GM21576 (cell line): ENCODE results near the gene ZFYVE9.
"Not testable (repeated sequence)": the region's sequence is repeated elsewhere in the genome, so short reads cannot be mapped to it uniquely, and the experiment has no call there.

Experiments used
- ATAC-seq: cut with Tn5 transposase; IDR thresholded peaks from one replicate; pipeline ENCODE4 v1.9.1; 2021; ENCODE audit warnings: mild to moderate bottlenecking, moderate library complexity; ENCODE audit not compliant: unreplicated experiment

Gene ZFYVE9

GRCh38 chr1:52365746-52366516, 224.0 kb downstream of the ZFYVE9 start, which contains the start of gene CC2D1B:
TSS of gene CC2D1B (minus strand) at chr1:52366205. CDS start at chr1:52364620, 1,585 bp downstream.
- ATAC-seq, result peak; percentile 88

DNA sequence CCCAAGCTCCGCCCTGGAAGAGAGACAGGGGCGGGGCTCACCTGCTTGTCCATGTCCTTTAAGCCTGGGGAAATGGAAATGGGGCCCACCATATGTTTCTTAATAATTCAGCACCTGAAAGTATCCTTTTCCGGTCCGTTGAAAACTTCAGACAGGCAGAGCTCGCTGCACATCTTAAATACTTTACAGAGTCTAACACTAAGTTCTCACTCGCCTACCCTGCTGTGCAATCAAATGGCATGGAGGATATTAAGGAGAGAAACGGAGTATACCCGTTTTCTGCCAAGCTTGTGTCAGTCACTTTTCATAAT, 224.6 kb downstream of the ZFYVE9 start:
- no peak for ATAC-seq

DNA sequence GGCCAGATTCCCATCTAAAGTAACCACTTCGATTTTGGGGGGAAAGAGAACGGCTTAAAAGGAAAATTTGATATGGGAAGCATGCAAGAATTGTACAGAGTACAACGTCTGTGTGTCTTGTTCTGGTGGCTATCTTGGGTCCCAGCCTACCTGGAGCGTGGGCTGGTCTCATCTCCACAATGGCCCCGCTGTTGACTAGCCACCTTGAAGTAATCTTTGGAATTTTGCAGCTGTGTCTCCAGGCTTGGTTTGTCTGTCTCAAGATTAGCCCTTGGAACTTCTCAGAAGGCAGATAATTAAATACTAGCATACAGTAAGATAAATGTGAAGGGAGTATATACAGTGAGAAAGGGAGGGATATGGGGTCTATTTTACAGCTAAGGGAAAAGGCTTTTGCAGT, 225.4 kb downstream of the ZFYVE9 start:
- no peak for ATAC-seq

DNA sequence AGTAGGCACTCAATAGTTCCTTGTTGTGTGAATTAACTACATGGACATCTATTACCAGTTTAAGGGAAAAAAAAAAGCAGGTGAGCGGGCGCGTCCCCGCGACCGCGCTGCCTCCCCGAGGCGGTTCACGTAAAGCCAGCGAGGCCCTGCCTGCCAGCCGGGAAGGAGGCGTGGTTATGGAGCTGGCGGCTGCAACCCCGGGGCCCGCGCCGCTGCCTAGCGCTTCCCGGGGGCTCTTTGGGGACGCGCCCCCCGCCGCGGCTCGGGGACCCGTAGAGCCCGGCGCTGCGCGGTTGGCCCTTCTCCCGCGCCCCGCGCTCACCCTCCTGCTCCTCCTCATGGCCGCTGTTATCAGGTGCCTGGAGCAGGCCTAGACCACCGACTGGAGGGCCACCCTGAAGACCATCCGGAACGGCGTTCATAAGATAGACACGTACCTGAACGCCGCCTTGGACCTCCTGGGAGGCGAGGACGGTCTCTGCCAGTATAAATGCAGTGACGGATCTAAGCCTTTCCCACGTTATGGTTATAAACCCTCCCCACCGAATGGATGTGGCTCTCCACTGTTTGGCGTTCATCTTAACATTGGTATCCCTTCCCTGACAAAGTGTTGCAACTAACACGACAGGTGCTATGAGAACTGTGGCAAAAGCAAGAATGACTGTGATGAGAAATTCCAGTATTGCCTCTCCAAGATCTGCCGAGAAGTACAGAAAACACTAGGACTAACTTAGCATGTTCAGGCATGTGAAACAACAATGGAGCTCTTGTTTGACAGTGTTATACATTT, 226.7 kb downstream of the ZFYVE9 start:
- no peak for ATAC-seq

- not testable (repeated sequence) for ATAC-seq
Observed at GRCh38 chr1:52369851-52370250, 228.0 kb downstream of the ZFYVE9 start.

DNA sequence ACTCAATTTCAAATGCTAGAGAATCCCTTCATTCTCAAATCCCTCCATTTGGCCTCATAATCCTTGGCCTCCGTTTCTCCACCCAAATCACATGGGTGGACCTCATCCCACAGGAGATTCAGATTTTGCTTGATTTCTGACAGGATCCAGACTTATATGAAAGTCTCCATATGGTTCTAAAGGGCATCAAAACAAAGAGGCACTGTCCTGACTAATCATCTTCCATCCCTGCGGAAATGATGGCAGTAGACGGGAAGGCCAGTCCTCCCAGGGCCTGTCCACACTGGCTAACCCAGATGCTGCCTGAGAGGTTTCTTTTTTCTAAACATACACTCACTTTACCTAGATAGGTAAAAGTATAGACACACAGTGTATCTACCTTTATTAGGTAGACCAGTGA, 243.5 kb downstream of the ZFYVE9 start:
- ATAC-seq, result no peak

GRCh38 chr1:52386458-52386857, 244.6 kb downstream of the ZFYVE9 start:
- ATAC-seq, result no peak

GRCh38 chr1:52393174-52393573, 251.3 kb downstream of the ZFYVE9 start:
- ATAC-seq, result no peak
